Measurements from ENCODE around the gene RIPK3.

RIPK3 gene

DNA sequence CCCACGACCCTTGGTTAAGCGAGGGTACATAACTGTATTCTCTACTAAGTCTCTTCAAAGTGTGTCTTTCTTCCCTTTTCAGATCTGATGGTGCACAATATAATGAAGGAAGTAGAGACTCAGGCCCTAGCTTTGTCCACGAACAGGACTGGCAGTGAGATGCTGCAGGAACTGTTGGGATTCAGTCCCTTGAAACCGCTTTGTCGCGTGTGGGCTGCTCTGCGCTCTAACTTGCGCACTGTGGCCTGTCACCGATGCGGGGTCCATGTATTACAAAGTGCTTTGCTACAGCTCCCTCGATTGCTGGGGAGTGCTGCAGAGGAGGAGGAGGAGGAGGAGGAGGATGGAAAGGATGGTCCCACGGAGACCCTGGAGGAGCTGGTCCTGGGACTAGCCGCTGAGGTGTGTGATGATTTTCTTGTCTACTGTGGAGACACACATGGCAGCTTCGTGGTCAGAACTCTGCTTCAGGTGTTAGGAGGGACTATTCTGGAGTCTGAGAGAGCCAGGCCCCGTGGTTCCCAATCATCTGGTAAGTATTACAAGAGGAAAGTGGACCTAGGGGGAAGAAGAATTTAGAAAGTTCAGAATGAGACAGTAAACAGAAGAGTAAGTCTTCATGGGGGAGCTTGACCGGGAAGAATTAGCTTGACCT, 39.3 kb downstream of the RIPK3 start:
- no peak for DNase-seq (ENCODE audit: low read depth)

DNA sequence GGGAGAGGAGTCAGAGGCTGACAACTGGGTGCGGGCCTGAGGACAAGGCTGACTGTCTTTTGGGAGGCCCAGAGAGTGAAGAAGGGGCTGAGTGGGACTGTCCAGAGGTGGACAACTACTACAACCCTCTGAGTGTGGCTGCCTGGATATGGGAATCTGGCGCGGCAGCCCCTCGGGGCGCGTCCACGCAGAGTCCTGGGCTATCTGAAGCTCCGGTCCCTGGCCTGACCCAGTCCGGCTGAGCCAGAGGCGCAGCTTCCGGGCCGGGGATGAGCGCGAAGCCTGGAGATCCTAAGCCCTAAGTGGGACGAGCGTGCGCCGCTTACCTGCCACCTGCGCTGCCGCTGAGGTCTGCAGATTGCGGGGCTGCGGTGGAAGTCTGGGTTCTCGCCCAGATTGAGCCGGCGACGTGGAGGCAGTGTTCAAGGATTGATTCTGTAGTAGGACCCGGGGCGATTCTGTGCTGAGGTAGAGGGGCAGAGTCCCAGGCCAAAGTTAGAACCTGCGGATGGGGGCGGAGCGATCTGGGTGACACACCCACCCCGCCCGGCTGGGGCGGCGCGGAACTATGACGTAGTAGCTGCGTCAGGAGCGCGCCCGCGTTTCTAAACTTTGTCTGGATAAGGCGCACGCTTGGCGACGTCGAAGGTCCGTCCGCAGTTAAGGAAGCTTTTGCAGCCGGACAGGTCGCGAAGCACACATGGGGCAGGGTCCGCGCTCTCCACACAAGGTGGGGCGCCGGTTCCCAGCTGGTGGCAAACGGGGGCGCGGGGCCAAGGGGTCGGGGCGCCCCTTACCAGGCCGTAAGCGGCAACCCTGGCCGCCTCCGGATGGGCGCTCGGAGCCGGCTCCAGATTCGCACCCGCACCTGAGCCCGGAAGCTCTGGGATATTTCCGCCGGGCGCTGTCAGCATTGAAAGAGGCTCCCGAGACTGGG, 40.3 kb downstream of the RIPK3 start, which contains the start of the genes DHRS1 and NOP9:
TSS of gene DHRS1 (minus strand) at position 526 of the 937 bp plus-strand sequence. CDS start 674 bp downstream, outside the sequence.
TSS of gene NOP9 (plus strand) at position 596 of the 937 bp plus-strand sequence. CDS start at position 701, 105 bp downstream.
- peak; percentile 71 for DNase-seq (ENCODE audit: low read depth)

DNA sequence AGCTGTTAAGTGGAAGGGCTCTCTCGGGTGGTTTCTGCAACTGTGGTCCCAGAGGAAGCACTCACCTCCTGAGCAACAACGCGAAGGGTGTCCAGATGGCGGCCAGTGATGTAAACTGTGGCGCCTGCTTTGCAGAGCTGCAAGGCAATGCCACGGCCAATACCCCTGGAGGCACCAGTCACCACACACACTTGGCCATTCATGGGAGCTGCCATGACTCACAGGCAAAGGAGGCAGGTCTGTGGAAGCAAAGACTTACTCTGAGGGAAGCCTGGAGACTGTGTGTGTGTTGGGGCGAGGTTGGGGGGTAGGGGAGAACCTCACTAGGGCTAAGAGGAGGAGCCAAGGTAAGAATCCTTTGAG, 40.9 kb downstream of the RIPK3 start:
- peak; percentile 50 for DNase-seq (ENCODE audit: low read depth)

DNA sequence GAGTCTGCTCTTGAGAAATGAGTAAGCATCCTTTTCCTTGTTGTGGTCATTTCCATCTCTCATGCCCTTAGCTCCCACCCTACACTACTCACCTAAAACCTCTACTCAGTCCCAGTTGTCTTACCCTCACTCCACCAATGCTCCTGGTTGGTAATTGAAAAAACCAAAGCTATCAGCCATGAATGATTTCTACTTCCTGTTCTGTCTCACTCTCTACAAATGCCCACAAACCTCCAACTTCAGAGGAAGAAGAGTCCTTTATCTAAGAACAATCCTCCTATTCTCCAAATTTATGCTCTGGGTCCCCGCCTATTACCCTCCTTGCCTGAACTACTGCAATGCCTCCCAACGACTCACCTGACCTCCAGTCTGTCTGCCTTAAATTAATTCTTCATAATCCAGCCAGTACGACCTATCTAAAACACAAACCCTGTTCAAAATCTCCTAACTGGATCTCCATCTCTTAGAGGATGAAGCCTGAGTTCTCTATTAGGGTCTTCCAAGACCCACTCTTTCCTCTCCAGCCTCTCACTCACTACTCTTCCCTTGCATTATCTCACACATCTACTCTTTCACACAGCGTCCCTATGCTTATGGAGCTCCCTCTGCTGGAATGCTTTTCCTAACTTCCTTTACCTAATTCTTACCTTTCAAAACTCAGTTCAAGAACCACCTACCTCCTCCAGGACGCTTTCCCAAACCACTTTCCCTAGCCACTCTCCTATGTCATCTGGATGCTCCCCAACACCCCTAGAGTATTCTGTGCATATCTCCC, 42.4 kb downstream of the RIPK3 start:
- DNase-seq (ENCODE audit: low read depth): no peak

DNA sequence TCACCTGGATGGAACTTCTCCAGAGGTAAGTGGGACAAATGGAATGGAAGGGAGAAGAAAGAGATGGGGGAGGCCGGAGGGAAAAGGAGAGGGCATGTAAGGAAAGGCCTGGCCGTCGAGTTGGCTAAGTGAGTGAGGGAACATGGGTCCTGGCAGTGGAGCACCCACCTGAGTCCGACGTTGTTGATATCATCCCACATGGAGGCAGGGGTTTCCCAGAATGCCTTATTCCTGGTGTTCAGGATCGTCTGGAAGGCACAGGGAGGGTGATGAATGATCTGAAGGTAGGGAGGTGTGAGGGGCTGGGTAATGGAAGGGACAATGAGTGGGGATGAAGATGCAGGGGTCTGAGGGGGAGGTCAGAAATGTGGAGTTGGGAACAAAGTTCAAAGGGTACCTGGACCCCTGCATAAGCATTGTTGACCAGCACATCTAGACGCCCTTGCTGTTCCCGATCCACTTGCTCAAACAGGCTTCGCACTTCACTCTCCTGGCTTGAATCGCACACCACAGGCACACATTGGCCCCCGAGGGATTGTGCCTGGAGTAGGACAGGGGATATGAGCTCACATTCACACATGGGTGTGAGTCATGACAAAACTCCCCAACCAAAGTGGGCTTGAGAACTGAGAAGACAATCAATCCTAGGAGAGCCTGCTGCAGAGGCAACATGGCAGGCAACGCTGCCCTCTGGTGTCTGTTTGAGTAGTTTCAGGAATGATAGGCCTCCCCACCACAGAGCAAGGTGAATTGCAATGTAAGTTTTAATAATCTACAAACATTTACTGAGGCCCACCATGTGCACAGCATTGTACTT, 43.2 kb downstream of the RIPK3 start:
- peak; percentile 85 for DNase-seq (ENCODE audit: low read depth)

DNA sequence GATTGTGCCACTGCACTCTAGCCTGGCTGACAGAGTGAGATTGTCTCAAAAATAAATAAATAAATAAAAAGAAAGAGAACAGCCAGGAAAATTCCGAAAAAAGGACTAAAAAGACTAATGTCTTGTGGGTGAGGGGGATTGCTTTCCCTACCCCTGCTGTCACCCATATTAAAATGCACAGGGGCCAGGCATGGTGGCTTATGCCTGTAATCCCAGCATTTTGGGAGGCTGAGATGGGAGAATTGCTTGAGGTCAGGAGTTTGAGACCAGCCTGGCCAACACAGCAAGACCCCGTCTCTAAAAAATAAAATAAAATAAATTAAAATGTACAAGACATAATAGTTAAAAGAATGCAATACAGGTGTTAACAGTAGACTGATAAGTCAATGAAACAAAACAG, 46.3 kb downstream of the RIPK3 start:
- DNase-seq (ENCODE audit: low read depth): no peak

DNA sequence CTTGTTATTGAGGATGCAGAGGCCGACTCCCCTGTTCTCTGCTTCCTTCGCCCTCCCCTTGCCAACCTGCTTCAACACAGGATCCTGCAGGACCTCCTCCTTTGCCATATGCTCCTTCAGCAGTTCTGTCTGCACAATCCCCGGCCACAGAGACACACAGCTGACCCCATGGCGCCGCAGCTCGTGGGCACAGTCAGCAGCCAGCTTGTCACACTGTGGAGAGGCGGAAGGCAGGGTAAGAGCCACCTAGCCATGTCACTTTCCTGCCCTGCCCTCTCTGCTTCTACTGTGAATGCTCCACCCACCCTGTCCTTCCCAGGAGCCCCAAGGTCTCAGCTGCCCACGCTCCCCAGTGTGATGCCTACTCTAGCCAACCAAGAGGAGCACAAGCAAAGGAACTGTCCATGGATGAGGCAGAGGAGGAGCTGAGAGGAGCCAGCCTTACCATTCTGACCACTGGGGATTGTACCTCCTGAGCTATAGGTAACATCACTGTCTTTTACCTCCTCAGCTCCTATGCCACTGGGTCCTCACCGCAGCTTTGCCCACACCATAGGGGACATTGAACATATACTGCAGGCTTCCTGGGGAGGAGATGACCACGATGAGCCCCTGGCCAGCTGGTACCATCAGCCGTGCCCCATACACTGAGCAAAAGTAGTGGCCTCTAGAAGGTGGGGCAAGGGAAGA, 47.5 kb downstream of the RIPK3 start:
- no peak for DNase-seq (ENCODE audit: low read depth)

DNA sequence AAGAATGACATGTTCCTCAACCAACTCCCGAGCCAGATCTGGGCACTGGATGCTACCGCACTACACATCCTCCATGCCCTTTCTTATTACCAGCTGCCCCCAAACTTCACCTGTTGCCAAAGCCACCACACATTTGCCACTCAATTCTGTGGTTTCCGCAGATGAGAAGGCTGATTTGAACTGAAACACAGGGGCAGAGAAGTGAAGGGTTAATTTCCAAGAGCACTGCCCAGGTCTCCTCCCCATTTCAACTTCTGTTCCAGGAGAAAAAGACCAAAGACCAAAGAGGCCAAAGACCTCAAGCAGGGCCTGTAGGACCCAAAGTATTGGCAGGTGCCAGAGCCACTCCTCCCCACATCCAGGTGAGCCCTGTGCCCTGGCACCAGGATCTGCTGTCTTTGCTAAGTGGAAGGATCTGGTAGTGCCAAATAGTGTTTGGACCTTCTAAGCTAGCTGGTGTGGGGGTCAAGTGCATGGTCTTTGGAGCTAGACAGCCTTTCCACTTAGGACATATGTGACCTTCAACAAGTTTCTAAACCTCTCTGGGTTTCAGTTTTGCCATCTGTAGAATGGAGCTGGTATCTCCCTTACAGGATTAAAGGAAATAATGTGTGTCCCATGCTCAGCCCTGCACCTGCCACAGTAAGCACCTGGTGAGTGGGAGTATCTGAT, 48.2 kb downstream of the RIPK3 start:
- no peak for DNase-seq (ENCODE audit: low read depth)

DNA sequence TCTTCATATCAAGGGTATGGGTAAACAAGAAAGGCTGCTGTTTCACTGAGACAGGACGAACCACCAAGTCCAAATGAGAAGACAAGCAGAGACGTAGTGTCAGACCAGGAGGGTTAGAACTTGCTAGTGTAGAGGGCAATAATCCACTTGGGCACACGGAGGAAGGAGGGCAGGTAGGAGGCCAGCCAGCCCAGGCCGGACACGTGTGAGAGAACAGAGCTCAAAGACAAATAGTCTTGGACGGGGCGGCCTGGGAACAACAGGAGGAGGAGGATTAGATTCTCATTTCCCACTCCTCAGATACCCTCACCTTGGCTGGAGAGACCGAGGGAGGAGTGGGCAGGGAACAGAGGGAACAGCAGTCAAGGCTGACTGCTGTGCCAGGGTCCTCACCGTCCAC, 49.0 kb downstream of the RIPK3 start:
- no peak for DNase-seq (ENCODE audit: low read depth)

DNA sequence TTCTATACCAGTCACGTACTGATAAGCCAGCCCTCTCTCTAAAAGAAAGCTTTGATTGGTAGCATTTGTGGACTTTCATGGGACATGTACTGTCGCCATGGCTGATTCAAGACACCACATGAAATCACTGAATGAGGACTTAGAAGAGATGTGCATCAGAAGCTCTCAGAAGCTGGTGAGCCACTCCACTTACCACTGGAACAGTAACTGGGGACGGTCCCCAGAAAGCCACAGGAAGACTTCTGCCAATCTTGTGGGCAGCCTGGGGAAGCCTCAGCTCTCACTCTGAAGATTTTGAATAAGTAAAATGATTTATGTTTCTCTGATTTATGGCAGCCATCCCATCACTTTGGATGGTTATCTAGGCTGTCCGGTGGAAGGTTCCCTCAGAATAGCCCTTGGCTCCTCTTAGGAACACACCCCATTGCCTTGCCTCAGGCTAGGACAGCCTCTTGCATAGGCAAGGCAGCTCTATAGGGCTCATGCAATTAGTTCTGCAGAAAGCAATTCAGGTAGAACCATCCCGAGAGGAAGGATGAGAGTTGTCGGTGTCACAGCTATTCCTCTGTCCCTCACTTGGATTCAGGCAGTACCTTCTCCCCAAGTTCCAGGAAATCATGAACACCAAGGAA, 50.0 kb downstream of the RIPK3 start:
- no peak for DNase-seq (ENCODE audit: low read depth)

DNA sequence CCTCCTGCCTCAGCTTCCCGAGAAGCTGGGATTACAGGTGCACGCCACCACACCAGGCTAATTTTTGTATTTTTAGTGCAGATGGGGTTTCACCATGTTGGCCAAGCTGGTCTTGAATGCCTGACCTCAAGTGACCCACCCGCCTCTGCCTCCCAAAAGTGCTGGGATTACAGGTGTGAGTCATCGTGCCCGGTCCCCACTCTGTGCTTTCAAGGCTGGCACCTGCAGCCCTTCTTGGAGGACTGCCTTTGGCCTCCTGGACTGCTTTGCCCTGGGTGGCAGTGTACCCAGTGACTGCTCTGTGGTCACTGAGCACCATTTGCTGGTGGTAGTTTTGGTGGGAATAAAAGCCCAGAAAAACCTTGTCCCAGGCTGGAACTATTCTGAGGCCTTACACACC, 52.8 kb downstream of the RIPK3 start:
- DNase-seq (ENCODE audit: low read depth): no peak

Measured in stromal cell of bone marrow (primary cell).